Thyroid gland (tissue), 4 donors: ENCODE results near the gene WFDC1.

Experiments used
- CTCF ChIP-seq, 6 experiments: fragments of 200-600 bp in 3 of 6; fragments of 450-650 bp in 3 of 6; sonication (generic) in 3 of 6; IDR thresholded peaks; one replicate each; pipeline ENCODE4 v1.5.1; 2016 to 2019; ENCODE audit warnings: antibody characterized with exemption in 6 of 6, mild to moderate bottlenecking in 2 of 6, inconsistent platforms in 1 of 6, moderate library complexity in 1 of 6
- POLR2A ChIP-seq, 2 donors: fragments of 450-650 bp; IDR thresholded peaks; one replicate each; pipeline ENCODE4 v1.6.1; 2017; ENCODE audit warnings: antibody characterized with exemption in 2 of 2, mild to moderate bottlenecking in 2 of 2, moderate library complexity in 1 of 2

DNA sequence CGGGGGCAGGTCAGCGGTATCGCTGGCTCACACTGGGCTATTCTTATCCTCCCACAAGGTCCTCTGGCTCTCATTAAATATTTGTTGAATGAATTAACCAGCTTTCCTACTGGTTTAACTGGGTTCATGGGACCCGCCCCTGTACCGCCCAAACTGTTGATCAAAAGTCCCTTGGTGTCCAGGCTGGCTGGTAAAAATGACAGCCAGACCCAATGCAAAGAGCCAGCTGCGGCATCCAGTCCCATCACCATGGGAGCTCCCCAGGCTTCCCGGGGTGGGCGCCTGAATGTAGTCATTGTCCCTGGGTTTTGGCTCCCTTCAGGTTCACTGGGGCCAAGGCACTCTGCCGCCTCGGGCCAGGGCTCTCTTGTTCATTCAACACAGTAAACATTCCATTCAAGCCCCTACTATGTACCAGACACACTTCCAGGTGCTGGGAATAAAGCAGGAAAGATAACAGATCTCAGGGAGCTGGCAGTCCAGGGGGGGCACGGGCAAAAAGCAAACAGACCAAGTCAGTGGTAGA lies 62.0 kb downstream of the WFDC1 start:
- TF ChIP-seq POLR2A (IDR thresholded peaks at IDR 0.05), result no peak
- TF ChIP-seq CTCF (IDR thresholded peaks at IDR 0.05), result no peak
